Activated T-helper 2 cell treated with anti-CD3 and anti-CD28 coated beads, Interferon-gamma antibody, Interleukin-2, Interleukin-4, amounts not matched to agents 10 μg/mL and 5 μg/mL and 100 μg/mL, durations not matched to agents 14 hours and 24 hours and 36 hours (primary cell): ENCODE measurements around the gene RASL12. TPM values are rescaled to one million over a fixed set of nuclear protein-coding genes. Genes with fewer than 3 reads are reported as not detected.
"Not testable (repeated sequence)": the region's sequence is repeated elsewhere in the genome, so short reads cannot be mapped to it uniquely, and the experiment has no call there.

ENCODE experiments used
- DNase-seq: peaks from one replicate; pipeline ENCODE4 v3.0.0; 2021; ENCODE audit warnings: low spot score
- H3K27ac Mint-ChIP-seq: one replicate; pipeline ENCODE4 v1.8.0; 2021; ENCODE audit warnings: mixed read lengths
- H3K27me3 Mint-ChIP-seq: one replicate; pipeline ENCODE4 v1.8.0; 2021; ENCODE audit warnings: low read depth, mixed read lengths
- H3K36me3 Mint-ChIP-seq: one replicate; pipeline ENCODE4 v1.8.0; 2021; ENCODE audit warnings: low read depth, mixed read lengths
- H3K4me1 Mint-ChIP-seq: one replicate; pipeline ENCODE4 v1.8.0; 2021; ENCODE audit warnings: low read depth, mixed read lengths
- H3K4me3 Mint-ChIP-seq: one replicate; pipeline ENCODE4 v1.8.0; 2021; ENCODE audit warnings: low read depth, mild to moderate bottlenecking, moderate library complexity, mixed read lengths
- H3K9me3 Mint-ChIP-seq: one replicate; pipeline ENCODE4 v1.8.0; 2021; ENCODE audit warnings: mixed read lengths
- intact Hi-C: fragments of 100-400 bp; cut with micrococcal nuclease; formaldehyde crosslinking; loops from one replicate; pipeline ENCODE4 v1.15.1; 2023
- total RNA-seq: library from RNA; stranded (reverse); gene quantifications from 2 replicates; pipeline ENCODE4 v1.2.3, GENCODE V29; 2022

Gene RASL12
- total RNA-seq, 1 donor from 2014 or later: not detected

DNA sequence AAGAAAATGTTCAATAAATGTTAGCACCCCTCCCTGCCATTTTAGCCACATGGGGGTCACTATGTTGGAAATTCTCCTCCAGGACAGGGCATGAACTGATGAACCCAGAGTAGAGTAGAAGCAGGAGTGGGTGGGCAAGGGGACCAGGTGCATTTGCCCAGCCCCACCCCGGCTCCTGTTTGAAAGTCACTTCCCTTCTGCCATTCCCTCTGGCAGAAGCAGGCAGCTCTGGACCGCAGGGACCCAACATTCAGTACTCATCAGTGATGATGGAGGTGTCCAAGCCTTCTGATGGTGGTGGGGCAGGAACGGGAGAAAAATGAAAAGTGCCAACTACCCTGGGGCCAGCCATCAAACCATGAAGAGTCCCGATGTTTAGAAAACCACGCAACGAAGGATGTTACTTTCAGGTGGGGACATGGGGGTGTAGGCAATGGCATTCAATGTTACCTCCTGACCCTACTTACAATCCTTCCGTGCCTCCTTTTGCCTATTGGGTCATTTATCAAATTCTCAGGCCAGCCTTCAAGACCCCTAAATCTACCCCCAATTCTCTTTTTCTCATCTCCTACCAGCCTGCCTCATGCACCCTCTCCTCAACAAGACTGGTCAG, 30.0 kb upstream of the RASL12 start:
- no peak overlapping the region for H3K27ac Mint-ChIP-seq
- DNase-seq: no peak
- H3K27me3 Mint-ChIP-seq: no peaks in the 10 kb centered on the region
- H3K36me3 Mint-ChIP-seq: peaks cover 21% of the 10 kb centered on the region
- intact Hi-C loops: no loop called here
- H3K4me3 Mint-ChIP-seq: no peak overlapping the region
- no peaks in the 10 kb centered on the region for H3K9me3 Mint-ChIP-seq
- H3K4me1 Mint-ChIP-seq: no peaks in the 10 kb centered on the region

DNA sequence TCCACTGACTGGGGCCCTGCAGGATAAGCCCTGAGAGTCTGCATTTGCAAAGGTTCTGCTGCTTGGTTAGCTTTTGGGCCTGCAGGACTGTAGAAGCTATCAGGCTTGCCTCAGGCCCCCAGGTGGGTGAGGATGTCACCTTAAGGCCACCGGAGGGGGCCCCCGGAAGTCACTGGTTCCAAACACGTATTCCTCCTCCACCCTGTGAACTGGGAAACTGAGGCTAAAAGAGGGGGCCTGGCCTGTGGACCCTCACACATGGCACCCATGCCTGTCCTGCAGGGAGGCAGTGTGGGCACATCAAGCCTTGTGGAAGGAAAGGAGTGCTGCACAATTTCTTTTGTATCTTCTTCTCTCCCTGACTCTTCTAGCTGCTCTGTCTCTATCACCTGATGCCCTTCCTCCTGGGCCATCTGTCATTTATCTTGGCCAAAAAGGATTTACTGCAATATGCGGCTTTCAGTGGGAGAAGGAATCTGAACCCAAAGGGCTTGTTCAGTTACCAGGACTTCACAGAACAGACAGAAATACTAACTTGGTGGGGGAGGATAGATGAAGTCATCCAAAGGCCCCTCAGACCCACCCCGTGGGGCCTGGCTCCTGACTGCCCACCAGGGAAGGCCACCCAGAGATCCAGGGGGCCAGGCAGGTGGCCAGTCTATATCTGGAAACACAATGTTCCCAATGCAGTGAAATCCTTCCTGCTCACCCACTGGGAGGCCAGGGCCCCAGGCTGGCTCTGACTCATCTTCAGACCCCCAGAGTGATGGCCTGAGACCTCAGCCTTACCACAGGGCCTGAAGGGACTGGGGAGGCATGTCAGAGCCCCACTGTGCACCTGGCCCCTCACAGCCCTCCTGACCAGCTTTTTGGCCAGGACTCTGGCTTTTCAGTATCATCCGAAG, 28.9 kb upstream of the RASL12 start:
- no peaks in the 10 kb centered on the region for H3K9me3 Mint-ChIP-seq
- DNase-seq: no peak
- H3K36me3 Mint-ChIP-seq: peaks cover 21% of the 10 kb centered on the region
- H3K27ac Mint-ChIP-seq: no peak overlapping the region
- H3K4me3 Mint-ChIP-seq: no peak overlapping the region
- no peaks in the 10 kb centered on the region for H3K27me3 Mint-ChIP-seq
- H3K4me1 Mint-ChIP-seq: no peaks in the 10 kb centered on the region
- intact Hi-C loops: no loop called here

DNA sequence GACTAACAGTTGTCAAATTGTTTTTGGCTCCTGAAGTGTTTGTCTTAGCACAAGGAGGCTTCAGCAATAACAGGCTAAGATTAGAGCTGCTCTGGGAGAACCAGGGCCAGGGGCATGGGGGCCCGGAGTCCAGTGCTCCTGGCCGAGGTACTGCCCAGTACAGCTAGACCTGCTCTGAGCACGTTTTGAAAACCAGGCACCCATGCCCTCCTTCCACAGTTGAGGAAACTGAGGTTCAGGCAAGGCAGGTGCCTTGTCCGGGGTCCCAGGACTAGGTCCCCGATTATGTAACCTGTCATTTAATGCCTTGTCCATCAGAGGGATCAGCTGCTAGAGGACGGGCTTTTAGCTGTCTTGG, 27.9 kb upstream of the RASL12 start:
- peaks cover 15% of the 10 kb centered on the region for H3K36me3 Mint-ChIP-seq
- H3K27ac Mint-ChIP-seq: no peak overlapping the region
- no peak overlapping the region for H3K4me3 Mint-ChIP-seq
- no peaks in the 10 kb centered on the region for H3K9me3 Mint-ChIP-seq
- H3K4me1 Mint-ChIP-seq: no peaks in the 10 kb centered on the region
- no peaks in the 10 kb centered on the region for H3K27me3 Mint-ChIP-seq
- intact Hi-C loops: no loop called here
- no peak for DNase-seq

DNA sequence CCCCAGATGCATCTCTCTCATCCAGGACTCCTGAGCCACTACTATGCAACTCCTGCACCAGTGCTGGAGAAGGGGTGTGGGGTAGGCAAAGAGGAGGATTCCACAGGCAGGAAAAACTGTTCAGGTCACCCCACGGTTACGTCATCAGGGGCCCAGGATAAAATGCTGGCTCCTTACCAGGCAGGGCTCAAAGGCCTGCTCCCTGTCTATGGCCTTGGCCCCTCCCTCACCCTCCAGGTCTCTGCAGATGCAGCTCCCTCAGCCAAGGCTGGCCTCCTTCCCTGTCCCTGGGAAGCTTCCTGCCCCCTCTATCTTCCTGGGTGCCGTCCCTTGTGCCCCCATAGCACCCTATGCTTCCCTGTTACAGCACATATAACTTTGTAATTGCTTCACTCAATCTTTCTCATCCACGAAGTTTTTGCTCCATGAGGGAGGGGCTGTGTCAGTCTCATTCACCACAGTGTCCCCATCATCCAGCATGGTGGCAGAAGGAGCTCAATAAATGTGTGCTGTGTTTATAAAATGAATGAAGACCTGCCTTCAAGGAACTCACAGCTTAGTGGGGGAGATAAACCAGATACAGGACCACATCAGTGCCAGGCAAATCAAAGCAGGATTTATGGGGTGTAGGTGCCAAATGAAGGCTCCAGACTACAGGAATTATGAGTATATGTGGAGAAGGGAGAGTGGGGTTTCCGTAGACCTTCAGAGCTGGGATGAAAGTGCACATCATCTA, 27.4 kb upstream of the RASL12 start:
- H3K27ac Mint-ChIP-seq: no peak overlapping the region
- DNase-seq: no peak
- H3K27me3 Mint-ChIP-seq: no peaks in the 10 kb centered on the region
- peaks cover 12% of the 10 kb centered on the region for H3K36me3 Mint-ChIP-seq
- intact Hi-C loops: no loop called here
- no peak overlapping the region for H3K4me3 Mint-ChIP-seq
- no peaks in the 10 kb centered on the region for H3K9me3 Mint-ChIP-seq
- no peaks in the 10 kb centered on the region for H3K4me1 Mint-ChIP-seq

DNA sequence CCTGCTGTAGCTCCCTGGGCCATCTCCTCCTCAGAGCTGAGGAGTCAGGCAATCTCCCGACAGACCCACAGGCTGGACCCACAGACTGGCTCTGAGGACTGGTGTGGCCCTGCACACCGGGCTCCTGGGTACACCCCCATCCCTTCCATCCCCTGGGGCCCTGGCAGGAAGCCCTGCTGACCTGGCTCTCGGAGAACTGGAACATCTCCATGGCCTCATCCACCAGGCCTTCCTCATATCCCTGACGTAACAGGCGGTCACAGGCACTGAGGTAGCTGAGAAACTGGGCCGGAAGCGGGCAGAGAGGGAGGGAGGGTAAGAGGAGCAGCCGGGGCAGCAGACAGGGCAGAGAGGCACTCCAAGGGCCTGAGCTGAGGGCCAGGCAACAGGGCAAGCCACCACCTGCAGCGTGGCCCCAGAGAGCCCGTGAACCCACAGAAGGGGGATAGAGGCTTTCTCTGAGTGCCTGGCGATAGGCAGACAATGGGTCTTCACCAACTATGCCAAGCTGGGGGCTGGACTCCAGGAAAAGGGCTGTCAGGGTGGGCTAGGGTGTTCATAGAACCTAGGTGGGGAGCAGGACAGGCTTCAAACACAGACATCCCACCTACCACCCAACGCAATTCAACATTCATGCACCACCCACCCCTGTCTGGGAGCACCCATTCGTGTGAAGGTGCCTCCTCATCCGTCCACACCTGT, 26.7 kb upstream of the RASL12 start:
- intact Hi-C loops: no loop called here
- Mint-ChIP-seq H3K4me1 (no peaks in the 10 kb centered on the region), H3K36me3 (peaks cover 12% of the 10 kb centered on the region), H3K27ac (no peak overlapping the region), H3K4me3 (no peak overlapping the region), H3K27me3 (no peaks in the 10 kb centered on the region), H3K9me3 (no peaks in the 10 kb centered on the region)
- no peak for DNase-seq

DNA sequence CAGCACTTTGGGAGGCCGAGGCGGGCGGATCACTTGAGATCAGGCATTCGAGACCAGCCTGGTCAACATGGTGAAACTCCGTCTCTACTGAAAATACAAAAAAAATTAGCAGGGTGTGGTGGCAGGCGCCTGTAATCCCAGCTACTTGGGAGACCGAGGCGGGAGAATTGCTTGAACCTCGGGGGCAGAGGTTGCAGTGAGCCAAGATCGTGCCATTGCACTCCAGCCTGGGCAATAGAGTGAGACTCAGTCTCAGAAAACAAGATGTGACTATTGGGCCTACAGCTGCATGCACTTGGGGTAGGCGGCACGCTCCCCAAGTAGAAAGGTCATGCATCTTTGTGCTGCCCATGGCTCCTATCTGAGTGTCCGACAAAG, 26.0 kb upstream of the RASL12 start:
- H3K27ac Mint-ChIP-seq, H3K9me3 Mint-ChIP-seq, intact Hi-C loops, DNase-seq, H3K4me1 Mint-ChIP-seq, H3K4me3 Mint-ChIP-seq, H3K27me3 Mint-ChIP-seq, H3K36me3 Mint-ChIP-seq: not testable (repeated sequence)

DNA sequence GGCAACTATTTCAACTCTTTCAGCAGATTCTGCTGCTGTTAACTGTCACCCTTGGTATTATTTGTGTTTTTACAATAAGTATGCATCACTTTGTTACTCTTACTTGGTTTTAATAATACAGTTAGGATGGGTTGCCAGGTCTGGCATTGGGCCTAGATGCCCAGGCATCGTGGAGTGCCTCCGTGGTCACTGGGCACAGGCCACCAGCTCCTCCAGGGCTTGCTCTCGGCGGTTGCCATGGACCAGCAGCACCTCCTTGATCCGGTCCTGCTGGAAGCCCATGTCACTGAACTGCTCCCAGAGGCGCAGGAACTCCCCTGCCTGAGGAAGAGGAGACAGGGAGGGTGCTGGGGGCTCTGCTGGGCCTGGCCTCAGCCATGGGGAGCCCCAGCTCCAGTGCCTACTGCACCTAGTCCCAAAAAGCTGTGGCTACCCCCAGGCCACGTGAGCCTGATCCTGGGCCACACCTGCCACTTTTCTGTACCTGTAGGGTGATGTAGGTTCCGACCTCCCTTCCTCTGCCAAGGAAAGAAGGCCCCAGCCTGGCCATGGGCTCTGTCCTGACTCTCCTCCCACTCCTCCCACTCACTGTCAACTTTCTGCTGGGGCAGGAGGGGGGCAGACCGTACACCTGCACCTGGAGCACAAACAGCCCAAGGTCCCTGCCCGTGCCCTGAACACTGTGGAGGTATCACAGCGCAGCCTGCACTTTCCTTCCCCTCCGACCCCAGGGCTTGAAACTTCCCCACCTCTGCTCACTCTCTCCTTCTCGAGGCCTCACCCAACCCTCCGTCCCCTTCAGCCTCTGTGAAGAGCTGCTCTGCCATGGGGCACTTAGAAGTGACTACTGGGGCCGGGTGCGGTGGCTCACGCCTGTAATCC, 25.4 kb upstream of the RASL12 start:
- H3K9me3 Mint-ChIP-seq: no peaks in the 10 kb centered on the region
- no peaks in the 10 kb centered on the region for H3K4me1 Mint-ChIP-seq
- H3K27ac Mint-ChIP-seq: no peak overlapping the region
- no peak for DNase-seq
- no peak overlapping the region for H3K4me3 Mint-ChIP-seq
- intact Hi-C loops: no loop called here
- H3K36me3 Mint-ChIP-seq: peaks cover 3% of the 10 kb centered on the region
- no peaks in the 10 kb centered on the region for H3K27me3 Mint-ChIP-seq

DNA sequence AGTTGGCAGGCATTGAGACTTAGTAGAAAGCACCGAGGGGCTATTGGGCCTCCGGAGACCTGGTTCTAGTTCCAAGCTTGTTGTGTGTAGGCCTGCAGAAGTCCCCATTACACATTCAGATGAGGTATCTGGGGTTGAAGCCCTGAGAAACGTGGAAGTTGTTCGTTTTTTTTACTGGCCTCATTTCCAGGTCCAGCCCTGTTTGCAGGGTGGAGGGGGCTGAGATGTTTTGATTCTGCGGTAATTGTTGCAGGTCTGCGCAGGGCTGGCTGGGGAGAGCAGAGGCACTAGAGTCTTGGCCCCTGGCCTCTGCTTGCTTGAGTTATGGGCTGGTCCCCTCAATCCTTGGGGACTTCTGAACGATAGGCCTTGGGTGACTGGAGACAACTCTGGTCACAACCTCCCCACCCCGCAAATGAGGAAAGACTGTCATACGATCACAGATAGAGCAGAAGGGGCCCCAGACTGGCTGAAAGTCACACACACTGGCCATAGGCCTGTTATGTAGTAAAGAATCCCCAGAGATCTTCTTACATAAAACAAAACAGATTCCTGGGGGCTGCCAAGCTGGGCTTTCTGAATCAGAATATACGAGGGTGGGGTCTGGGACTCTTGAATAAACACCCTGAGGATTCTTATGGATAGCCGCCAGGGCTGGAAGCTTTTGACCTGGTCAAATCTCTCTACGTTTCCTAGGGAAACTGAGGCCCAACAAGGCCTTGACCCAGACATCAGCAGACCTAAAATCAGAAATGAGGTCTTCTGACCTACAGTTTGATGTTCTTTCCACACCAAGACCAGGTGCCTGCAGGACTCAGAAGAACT, 24.4 kb upstream of the RASL12 start:
- no peaks in the 10 kb centered on the region for H3K9me3 Mint-ChIP-seq
- no peaks in the 10 kb centered on the region for H3K4me1 Mint-ChIP-seq
- H3K36me3 Mint-ChIP-seq: no peaks in the 10 kb centered on the region
- no peak for DNase-seq
- no peak overlapping the region for H3K27ac Mint-ChIP-seq
- intact Hi-C loops: no loop called here
- no peaks in the 10 kb centered on the region for H3K27me3 Mint-ChIP-seq
- H3K4me3 Mint-ChIP-seq: no peak overlapping the region

DNA sequence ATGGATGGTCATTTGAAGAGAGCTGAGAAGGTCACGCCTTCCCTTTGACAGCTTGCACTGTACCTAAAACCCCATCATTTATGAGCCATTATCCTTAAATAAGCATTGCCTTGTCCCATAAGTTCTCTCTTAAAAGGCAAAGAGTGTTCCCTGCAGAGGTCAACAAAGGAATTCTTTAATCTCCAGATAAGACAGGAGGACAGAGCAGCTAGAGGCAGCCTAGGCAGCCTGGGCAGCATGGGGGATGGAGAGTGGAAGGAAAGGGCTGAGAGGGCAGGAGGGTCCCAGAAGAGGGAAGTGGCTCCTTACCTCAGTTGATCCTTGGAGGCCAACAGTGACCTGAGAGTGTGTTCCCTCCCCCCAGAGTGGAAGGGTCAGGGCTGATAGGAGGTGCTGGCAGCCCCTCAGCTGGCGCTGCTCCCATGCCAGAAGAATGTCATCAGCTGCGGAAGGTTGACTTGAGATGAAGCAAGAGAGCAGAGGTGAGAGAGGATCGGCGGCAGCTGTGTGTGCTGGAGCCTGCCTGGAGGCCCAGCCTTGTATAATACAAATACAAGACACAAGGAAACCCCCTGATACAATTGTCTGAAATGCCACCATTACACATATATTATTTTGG, 21.5 kb upstream of the RASL12 start:
- no peak overlapping the region for H3K4me3 Mint-ChIP-seq
- intact Hi-C loops: no loop called here
- no peak overlapping the region for H3K27ac Mint-ChIP-seq
- H3K36me3 Mint-ChIP-seq: no peaks in the 10 kb centered on the region
- peaks cover 3% of the 10 kb centered on the region for H3K27me3 Mint-ChIP-seq
- no peak for DNase-seq
- H3K9me3 Mint-ChIP-seq: no peaks in the 10 kb centered on the region
- H3K4me1 Mint-ChIP-seq: no peaks in the 10 kb centered on the region

DNA sequence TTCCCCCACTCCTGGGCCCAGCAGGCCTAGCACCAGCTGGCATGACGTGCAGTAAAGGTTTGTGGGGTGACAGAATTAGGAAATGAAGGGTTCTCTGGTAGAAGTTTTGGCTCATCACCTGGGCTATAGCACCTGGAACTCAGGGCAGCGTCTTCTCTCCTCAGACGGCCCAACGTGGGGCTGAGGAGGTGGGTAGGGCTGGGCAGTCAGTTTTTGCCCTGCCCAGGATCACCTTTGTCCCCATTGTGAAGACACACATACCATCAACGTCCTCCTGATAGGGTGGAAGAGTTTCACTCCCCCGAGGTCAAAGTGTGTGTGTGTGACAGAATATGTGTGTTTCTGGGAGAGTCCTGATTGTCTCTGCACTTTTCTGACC, 20.8 kb upstream of the RASL12 start:
- intact Hi-C loops: no loop called here
- DNase-seq: no peak
- H3K4me1 Mint-ChIP-seq: no peaks in the 10 kb centered on the region
- no peak overlapping the region for H3K27ac Mint-ChIP-seq
- no peaks in the 10 kb centered on the region for H3K9me3 Mint-ChIP-seq
- H3K4me3 Mint-ChIP-seq: no peak overlapping the region
- H3K27me3 Mint-ChIP-seq: peaks cover 10% of the 10 kb centered on the region
- no peaks in the 10 kb centered on the region for H3K36me3 Mint-ChIP-seq

DNA sequence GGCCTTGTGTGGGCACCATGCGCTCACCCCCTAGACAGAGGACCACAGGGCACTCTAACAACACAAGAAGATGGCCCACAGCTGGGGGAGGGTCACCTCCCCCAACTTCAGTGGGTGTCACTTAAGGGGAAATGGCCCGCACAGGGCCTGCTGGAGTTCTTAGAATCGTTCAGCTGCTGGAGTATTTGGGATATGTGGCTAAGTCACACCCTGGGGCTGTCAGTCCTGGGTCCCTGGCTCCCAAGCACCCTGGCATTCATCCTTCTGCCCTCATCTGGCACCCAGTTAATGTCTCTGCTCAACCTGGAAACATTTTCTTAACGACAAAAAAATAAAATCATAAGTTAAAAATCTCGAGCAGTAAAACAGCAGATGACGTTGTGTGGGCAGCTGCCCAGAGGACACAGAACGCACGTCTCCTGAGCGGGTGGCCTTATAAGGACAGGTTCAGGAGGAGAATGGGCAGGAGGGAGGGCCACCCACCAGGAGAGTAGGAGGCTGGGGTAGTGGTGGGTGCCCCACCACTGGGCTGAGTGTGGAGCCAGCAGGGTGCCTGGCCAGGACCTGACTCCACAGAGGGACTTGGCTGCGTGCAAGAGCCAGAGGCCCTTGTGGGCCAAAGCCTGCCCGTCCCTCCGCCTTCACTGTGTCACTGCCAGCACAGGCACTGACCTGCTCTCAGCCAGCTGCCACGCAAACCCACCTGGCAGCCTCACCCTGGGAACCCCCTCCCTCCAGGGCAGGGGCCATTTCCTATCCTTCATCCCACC, 20.3 kb upstream of the RASL12 start:
- Mint-ChIP-seq H3K4me3 (no peak overlapping the region), H3K27ac (no peak overlapping the region), H3K27me3 (peaks cover 12% of the 10 kb centered on the region), H3K4me1 (peaks cover under 1% of the 10 kb centered on the region), H3K36me3 (no peaks in the 10 kb centered on the region), H3K9me3 (no peaks in the 10 kb centered on the region)
- no peak for DNase-seq
- intact Hi-C loops: no loop called here
